ENCODE data around the gene FN3KRP.
A peak's percentile ranks its signal among the peaks of the same experiment; 100 is the strongest.
"Not testable (repeated sequence)": the region's sequence is repeated elsewhere in the genome, so short reads cannot be mapped to it uniquely, and the experiment has no call there.

Gene FN3KRP

DNA sequence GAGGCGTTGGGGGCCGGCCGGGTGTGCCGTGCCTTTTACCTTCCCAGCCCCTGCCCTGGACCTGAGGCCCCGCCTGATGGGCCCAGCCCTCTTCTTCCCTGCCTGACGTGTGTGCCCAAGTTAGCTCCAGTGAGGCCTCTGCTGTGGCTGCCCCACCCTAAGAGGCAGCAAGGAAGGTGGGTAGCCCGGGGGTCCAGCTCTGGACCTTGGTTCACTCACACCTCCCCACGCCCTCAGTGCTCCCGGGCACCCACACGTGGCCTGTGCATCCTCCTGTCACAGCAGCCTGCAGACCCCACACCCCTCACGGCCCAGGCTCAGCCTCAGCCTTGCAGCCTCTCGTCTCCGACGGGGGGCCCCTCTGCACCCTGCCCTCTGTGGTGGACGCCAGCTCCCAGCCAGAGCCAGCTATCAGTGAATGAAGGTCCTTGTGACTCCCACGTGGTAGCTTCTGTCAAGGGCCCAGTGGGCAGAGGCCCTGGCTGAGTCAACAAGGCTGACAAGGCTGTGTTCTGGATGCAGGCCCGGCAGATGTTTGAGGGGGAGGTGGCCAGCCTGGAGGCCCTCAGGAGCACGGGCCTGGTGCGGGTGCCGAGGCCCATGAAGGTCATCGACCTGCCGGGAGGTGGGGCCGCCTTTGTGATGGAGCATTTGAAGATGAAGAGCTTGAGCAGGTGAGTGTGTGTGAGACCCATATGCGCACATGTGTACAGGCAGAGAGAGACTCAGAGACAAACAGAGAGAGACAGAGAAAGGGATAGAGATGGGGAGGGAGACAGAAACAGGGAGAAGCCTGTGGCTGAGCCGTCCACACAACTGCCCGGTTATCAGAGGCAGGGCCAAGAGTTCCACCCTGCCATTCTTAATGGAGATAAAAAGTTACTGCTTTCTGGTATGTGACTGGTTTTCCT lies 21.7 kb downstream of the FN3KRP start:
- DNase-seq = peak; percentile 15 to 98 (median 91)

DNA sequence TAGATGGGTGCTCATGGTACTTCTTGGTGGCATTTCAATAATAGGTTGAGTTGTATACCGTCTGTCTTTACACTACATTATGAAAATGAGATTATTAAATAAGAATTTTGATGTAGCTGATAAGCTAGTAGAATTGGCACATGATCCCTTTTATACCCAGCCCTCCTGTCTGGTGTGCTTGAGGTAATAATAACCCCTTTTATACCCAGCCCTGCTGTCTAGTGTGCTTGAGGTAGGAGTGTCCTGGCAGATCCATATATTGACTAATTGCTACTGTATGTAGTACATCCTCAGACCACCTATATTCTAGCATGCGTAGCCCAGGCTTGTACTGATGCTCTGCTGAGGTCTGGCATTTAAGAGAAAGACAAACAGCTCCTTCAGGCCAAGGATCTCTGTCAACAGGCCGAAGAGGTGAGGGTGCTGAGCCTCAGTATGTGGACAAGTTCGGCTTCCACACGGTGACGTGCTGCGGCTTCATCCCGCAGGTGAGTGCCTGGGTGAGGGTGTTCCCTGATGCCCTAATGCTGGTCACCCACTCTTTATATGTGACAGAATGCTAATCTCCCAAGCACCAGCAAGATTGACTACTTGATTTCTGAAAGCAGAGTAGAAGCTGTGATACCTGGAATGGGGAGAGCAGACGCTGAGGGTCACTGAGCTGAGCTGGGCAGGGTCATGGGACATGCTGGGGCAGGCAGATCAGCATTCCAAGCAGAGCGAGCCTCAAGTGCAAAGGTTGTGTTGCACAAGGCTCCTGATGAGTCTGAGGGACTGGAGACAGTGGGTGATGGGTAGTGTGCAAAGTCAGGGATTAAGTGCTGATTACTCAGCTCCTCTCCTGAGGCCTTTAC lies 24.6 kb downstream of the FN3KRP start:
- DNase-seq = no peak

DNA sequence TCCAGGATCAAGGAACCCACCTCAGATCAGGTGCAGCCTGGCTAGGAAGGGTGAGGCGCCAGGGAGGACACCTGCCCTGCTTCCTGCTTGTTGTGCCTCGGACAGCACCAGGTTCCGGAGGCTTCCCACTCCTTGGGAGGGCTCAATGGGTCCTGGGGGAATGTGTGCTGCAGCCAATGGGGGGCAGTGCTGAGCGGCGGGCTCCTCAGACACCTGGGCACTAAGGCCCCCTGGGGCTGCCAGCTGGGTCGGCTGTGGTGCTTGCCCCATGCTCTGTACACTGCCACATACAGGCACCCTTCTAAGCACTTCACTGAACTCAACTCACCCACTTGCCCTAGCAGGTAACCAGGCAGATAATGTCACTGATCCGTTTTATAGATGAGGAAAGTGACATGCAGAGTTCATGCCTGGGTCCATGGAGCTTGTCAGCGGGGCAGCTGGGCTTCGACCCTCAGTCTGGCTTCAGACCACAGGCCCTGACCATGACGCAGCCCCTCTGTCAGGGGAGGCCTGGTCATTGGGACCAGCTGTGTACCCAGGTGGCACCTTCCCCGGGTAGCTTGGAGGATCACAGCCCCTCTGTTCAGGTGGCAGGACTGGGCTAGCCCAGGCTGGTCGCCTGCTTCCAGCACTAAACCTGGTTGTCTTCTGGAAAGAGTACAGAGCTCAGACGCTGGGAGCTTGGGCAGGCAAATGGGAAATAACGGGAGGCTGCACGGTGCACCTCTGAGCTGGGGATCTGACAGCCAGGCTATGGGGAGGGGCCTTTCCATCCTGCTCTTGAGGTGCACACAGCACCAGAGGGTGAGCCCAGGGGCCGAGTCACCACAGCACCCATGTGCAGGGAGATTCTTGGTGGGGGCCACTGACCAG lies 27.1 kb downstream of the FN3KRP start:
- no peak for DNase-seq

DNA sequence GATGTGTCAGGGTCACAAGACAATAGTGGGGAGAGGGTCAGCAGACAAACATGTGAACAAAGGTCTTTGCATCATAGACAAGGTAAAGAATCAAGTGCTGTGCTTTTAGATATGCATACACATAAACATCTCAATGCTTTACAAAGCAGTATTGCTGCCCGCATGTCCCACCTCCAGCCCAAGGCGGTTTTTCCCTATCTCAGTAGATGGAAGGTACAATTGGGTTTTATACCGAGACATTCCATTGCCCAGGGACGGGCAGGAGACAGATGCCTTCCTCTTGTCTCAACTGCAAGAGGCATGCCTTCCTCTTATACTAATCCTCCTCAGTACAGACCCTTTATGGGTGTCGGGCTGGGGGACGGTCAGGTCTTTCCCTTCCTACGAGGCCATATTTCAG lies 28.2 kb downstream of the FN3KRP start:
- DNase-seq = not testable (repeated sequence)

DNA sequence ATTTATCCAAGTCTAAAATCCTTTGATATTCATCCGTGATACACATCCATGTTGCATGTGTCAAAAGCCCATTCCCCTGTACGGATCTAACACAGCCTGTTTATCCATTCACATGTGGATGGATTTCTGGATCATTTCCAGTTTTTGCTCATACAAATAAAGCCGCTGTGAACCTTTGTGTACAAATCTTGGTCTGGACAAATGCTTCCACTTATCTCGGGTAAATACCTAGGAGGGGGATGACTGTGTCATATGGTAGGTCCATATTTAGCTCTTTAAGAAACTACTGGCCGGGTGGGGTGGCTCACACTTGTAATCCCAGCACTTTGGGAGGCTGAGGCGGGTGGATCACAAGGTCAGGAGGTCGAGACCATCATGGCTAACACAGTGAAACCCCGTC lies 29.0 kb downstream of the FN3KRP start:
- DNase-seq = no peak

DNA sequence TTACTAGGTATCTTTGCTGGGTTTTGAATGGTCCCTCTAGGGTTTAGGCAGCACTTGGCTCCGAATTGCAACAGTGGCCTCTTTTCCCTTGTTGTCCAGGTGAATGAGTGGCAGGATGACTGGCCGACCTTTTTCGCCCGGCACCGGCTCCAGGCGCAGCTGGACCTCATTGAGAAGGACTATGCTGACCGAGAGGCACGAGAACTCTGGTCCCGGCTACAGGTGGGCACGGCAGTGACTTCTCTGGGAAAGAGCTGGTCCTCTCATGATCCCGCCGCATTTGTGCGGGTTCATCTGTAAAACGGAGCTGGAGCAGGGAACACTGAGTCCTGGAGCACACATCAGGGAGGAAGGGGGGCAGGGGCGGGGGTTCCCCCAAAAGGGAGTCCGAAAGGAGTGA lies 32.2 kb downstream of the FN3KRP start:
- no peak for DNase-seq

DNA sequence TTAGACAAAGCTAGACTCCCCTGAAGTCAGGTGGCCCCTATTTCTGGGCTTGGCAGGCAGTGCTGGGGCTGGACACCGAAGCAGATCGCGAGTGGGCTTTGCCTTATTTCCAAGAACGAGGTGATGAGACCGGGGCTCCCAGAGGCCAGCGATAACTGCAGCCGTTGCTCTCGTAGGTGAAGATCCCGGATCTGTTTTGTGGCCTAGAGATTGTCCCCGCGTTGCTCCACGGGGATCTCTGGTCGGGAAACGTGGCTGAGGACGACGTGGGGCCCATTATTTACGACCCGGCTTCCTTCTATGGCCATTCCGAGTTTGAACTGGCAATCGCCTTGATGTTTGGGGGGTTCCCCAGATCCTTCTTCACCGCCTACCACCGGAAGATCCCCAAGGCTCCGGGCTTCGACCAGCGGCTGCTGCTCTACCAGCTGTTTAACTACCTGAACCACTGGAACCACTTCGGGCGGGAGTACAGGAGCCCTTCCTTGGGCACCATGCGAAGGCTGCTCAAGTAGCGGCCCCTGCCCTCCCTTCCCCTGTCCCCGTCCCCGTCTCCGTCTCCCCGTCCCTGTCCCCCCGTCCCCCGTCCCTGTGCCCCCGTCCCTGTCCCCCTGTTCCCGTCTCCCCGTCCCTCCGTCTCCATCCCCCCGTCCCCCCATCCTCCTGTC lies 33.9 kb downstream of the FN3KRP start:
- no peak for DNase-seq

DNA sequence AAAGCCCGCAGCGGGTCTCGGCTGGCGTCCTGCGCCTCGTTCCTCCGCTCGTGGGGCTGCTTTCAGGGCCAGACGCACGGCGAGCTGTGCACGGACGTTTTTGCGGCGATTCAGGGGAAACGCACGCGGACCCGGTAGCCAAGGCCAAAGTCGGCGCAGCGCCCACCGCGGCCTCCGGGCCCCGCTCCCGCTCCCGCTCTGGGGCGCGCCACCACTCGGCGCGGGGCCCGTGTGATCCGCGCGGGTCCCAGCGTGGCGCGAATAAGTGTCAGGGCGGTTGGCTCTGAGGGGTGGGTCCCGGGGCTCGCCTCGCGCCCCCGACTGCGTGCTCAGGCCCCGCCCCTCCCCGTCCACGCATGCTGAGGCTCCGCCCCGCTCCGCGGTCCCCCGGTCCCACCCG lies 34.7 kb downstream of the FN3KRP start:
- peak in 2 of 56 donors; percentile 48 to 60 for DNase-seq

DNA sequence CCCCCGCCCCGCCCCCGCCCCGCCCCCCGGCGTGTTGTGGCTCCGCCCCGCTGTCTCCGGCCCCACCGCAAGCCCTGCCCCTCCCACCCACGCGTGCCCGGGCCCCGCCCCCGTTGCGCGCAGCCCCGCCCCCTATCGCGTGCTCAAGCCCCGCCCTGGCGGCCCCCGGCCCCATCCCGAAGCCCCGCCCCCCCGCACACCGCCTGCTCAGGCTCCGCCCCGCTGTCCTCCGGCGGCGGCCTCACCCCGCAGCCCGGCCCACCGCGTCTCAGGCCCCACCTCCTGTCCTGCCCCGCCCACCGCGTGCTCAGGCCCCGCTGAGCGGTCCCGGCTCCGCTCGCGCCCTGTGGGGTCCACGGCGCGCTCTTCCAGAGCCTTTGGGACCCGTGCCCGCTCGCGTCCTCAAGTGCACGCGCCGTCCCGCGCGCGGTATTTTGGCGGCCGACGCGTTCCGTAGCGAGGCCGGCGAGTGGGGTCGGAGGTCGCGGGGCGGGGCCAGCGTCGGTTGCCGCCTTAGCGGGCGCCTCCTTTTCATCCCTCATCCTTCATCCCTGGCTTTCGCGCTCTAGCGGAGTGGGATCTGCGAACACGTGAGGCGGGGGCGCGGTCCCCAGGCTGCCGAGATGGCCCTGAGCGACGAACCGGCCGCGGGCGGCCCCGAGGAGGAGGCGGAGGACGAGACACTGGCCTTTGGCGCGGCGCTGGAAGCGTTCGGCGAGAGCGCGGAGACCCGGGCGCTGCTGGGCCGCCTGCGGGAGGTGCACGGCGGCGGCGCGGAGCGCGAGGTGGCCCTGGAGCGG lies 35.3 kb downstream of the FN3KRP start, which contains the start of gene TBCD:
TSS of gene TBCD (plus strand) at position 495 of the 800 bp plus-strand sequence. CDS start at position 624, 129 bp downstream.
- peak in 55 of 56 donors; percentile 37 to 96 (median 87) for DNase-seq

DNA sequence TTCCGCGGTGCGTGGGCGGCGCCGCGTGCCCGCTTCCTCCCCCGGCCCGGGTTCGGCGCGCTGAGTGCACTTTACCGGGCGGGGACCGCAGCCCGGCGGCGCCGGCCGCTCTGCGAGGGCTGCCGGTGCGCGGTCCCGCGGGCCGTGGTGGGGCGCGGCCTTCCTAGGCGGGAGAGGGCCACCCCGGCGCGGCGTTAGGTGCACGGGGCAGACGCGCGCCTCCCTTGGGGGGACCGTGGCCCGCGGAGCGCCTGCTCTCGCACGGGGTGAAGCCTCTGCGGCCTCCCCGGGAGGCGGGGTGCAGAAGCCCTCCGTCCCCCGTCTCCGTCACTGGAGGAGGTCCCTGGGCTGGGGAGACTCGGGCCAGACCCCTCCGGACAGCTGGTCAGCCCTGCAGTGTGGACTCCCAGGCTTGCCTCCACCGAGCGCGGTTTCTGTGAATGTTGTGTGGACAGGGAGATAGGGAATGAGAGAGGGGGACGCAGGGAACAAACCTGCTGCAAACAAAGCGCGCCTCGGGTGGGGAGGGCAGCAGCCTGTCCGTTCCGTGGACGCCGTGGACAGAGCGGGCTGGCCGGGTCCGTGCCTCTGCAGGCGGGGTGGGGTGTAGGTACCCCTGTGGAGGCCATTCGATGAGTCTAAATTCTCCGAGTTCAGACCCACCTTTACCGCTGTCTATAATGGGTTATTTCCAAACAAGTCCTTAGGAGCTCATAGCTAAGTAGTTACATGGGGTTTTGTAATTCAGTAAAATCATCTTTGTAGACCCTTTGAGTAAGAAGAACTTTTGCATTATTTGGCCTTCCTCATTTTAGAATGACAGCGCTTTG lies 36.1 kb downstream of the FN3KRP start:
- no peak for DNase-seq

DNA sequence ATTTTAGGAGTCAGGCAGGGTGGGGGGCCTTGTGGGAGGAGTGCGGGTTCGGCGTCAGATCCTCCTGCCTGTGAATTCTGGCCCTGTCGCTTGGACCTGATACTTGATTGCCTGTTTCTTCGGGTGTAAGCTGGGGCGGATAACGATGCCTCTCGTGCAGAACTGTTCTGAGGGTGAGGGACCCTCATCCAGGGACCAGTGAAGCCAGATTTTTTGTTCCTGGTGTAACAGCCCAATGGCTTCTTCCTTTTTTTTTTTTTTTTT lies 36.6 kb downstream of the FN3KRP start:
- no peak for DNase-seq

DNA sequence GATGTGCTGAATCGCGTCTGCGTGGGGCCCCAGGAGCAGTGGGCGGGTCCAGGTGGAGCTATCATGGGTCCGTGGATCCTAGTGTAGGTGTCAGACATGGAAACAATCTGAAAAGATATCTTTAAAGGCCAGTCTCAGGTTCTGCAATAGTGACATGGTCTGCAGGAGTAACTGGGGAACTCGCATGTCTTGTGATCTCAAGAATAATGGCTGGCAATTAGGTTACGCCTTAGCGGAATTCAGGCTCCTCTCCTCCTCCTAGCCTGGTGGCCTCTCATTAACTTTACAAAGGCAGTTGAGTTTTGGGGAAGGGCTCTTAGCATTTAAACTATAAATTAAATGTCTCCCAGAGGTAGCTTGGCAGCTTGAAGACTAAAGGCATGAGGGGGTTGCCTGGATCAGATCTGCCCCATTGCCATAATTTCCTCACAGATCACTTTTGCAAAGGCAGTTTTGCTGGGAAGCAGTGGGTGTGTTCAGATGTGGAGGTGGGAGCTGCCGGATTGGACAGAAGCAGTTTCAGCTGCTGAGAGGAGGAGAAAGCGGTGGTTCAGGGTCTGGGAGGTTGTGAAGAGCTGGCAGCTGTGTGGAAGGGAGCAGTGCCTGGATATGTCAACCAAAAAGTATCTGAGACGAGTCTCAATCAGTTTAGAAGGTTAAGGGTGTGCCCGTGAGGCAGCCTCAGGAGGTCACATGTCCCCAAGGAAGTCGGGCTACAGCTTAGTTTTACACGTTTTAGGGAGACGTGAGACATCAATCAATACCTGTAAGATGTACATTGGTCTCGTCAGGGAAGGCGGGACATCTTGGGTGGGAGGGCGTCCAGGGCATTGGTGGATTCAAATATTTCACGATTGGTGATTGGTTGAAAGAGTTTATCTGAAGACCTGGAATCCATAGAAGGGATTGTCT lies 38.0 kb downstream of the FN3KRP start:
- peak in 10 of 56 donors; percentile 12 to 75 (median 52) for DNase-seq

DNA sequence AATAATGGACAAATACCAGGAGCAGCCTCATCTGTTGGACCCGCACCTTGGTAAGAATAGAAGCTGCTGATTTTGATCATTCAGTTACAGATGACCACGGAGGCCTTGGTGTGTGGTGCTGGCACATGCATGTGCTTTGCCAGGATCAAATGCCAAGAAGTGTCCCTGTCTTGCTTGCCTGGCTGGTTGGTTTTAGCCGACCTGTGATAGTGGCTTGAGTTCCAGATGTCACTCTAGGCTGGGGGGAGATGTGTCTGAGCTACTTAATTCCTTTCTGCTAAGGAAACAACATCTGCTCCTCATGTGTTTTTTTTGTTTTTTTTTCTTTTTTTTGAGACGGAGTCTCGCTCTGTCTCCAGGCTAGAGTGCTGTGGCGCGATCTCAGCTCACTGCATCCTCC lies 39.7 kb downstream of the FN3KRP start:
- DNase-seq = no peak

DNA sequence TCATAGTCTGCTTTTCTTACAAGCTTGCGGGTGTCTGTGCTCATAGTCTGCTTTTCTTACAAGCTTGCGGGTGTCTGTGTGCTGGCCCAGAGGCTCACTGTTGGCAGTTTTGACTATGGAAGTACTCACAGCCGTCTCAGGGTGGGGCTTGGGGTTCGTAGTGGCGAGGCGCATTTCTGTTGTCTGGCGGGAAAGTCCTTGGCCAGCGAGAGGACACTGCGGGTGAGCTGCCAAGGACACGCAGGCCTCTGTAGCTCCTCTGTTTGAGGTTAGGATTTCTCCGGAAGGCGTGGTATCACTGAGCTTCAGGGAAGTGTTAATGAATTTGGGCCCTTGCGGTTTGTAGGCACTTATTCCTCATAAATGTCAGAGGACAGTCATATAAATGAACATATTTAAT lies 48.9 kb downstream of the FN3KRP start:
- DNase-seq = peak in 3 of 56 donors; percentile 12 to 17 (median 13)

DNA sequence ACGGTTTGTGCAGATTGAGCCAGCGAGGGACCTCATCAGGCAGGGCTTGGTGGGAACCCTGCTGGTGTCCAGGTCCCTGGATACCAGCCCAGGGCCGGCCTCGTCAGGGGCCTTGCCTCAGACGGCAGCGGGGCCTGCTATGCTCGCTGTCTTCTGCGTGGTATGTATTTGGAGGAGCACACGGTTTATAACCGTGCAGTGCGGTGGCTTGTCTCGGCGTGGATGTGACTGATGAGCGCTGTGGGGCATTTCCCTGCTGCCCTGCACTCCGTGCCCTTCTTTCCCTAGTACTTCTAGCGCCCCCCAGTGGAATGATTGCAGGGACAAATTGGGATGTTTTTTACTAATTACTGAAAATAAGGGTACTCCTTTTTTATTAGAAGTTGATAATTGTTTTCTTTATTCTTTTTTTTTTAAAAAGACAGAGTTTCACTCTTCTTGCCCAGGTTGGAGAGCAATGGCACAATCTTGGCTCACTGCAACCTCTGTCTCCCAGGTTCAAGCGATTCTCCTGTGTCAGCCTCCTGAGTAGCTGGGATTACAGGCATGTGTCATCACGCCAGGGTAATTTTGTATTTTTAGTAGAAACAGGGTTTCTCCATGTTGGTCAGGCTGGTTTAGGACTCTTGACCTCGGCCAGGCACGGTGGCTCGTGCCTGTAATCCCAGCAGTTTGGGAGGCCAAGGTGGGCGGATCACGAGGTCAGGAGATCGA lies 50.7 kb downstream of the FN3KRP start:
- DNase-seq = peak in 33 of 56 donors; percentile 3 to 77 (median 43)

DNA sequence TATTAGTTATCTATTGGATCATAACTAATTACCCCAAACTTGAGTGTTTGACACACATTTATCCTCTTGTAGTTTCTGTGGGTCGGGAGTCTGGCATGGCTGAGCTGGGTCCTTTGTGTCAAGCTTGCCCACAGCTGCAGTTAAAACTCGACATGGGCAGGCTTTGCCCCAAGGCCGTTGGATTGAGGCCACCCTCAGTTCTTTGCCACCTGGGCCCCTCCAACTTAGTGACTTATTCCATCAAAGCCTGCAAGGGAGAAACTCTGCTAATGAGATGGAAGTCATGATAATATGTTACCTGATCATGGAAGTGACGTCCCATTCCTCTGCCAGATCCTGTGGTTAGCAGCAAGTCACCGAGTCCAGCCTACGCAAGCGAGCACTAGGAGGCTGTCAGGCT lies 52.5 kb downstream of the FN3KRP start:
- DNase-seq = no peak

DNA sequence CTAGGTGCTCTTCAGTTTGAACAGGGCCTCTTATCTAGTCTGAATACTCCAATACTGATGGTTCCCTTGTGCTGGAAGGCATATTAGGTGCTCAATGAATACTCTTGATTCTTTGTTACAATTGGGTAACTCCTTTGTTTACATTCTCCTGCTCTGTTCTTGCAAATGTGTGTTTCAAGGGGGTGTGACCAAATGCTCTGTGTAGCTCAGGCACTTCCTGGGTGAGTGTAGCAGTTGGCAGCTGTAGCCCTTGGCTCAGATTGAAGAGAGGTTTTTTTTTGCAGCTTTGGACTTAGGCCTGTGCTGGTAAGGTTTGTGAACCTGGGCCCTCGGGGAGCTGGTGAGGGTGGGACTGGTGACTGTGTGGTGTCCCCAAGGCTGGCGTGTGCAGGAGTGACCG lies 55.5 kb downstream of the FN3KRP start:
- DNase-seq = no peak
